H1 (cell line): ENCODE data around the gene DHH. TPM values are rescaled to one million over a fixed set of nuclear protein-coding genes. Genes with fewer than 3 reads are reported as not detected.

Experiments used
- CTCF ChIA-PET: fragments of 300-600 bp; sonication (Branson Sonifier 250); formaldehyde crosslinking; loops from one replicate; lab custom pipeline; 2021; ENCODE audit not compliant: partially characterized antibody; lab: Charles Lee
- POLR2A ChIA-PET: fragments of 300-600 bp; sonication (Branson Sonifier 250); formaldehyde crosslinking; loops from one replicate; lab custom pipeline; 2021; ENCODE audit warnings: inconsistent platforms; ENCODE audit not compliant: partially characterized antibody; lab: Charles Lee
- DNase-seq, 2 experiments: peaks; one replicate each; pipeline versions ENCODE4 v3.0.0 to v3.0.0-alpha.2; 2010 to 2022; ENCODE audit warnings: low spot score in 2 of 2, low read depth in 1 of 2, mixed read lengths in 1 of 2
- FAIRE-seq: peaks from 2 replicates; lab custom pipeline; 2011; peaks lifted over from hg19 to GRCh38; lab: Jason Lieb, UNC
- H2AFZ ChIP-seq: 2 replicates; pipeline ENCODE4 v1.8.1; 2012; ENCODE audit warnings: low read length, inconsistent platforms
- H2AK5ac ChIP-seq: 2 replicates; pipeline ENCODE4 v1.6.1; 2013; ENCODE audit warnings: low read depth, low read length
- H2BK120ac ChIP-seq: replicated peaks from 2 replicates; pipeline ENCODE3; 2013; ENCODE audit warnings: low read depth, low read length, inconsistent platforms
- H2BK12ac ChIP-seq: 2 replicates; pipeline ENCODE4 v1.6.1; 2013; ENCODE audit warnings: low read depth, low read length
- H2BK15ac ChIP-seq: 2 replicates; pipeline ENCODE4 v1.6.1; 2013; ENCODE audit warnings: low read length
- H2BK20ac ChIP-seq: 2 replicates; pipeline ENCODE4 v1.6.1; 2013; ENCODE audit warnings: low read length
- H2BK5ac ChIP-seq: 2 replicates; pipeline ENCODE4 v1.6.1; 2013; ENCODE audit warnings: low read depth, low read length
- H3K14ac ChIP-seq: 2 replicates; pipeline ENCODE4 v1.6.1; 2013; ENCODE audit warnings: inconsistent platforms; ENCODE audit not compliant: insufficient read length
- H3K18ac ChIP-seq: 2 replicates; pipeline ENCODE4 v1.6.1; 2013; ENCODE audit warnings: low read length; ENCODE audit errors: extremely low read depth
- H3K23ac ChIP-seq: 2 replicates; pipeline ENCODE4 v1.6.1; 2013; ENCODE audit warnings: inconsistent platforms; ENCODE audit not compliant: insufficient read length
- H3K23me2 ChIP-seq: 2 replicates; pipeline ENCODE4 v1.6.1; 2013; ENCODE audit warnings: low read depth, low read length
- H3K27ac ChIP-seq: 2 replicates; pipeline ENCODE4 v1.6.1; 2011; ENCODE audit warnings: low read depth, low read length, inconsistent platforms
- H3K27me3 ChIP-seq, 4 experiments: replicated peaks in 1 of 4; 1 replicate in 1 of 4; 2 replicates in 3 of 4; pipeline versions ENCODE4 v1.6.1 to v1.8.1; 2011 to 2013; ENCODE audit warnings: low read length in 3 of 4, mild to moderate bottlenecking in 3 of 4, inconsistent platforms in 2 of 4, mixed read lengths in 2 of 4, moderate library complexity in 1 of 4; ENCODE audit not compliant: control insufficient read depth in 3 of 4, insufficient read depth in 3 of 4; ENCODE audit errors: extremely low read depth in 1 of 4
- H3K36me3 ChIP-seq, 4 experiments: 2 replicates each; pipeline versions ENCODE4 v1.6.1 to v1.8.1; 2011 to 2013; ENCODE audit warnings: mild to moderate bottlenecking in 4 of 4, low read length in 3 of 4, moderate library complexity in 2 of 4, control low read depth in 1 of 4, inconsistent platforms in 1 of 4; ENCODE audit not compliant: insufficient read depth in 4 of 4, control insufficient read depth in 2 of 4
- H3K4ac ChIP-seq: replicated peaks from 2 replicates; pipeline ENCODE3; 2013; ENCODE audit warnings: low read length, low read depth, mixed read lengths, inconsistent platforms; ENCODE audit not compliant: insufficient read length
- H3K4me1 ChIP-seq, 4 experiments: replicated peaks in 1 of 4; 1 replicate in 1 of 4; 2 replicates in 3 of 4; pipeline versions ENCODE4 v1.6.1 to v1.8.1; 2011 to 2013; ENCODE audit warnings: low read length in 3 of 4, inconsistent platforms in 2 of 4, mixed read lengths in 1 of 4; ENCODE audit not compliant: insufficient read depth in 4 of 4, control insufficient read depth in 3 of 4
- H3K4me2 ChIP-seq, 2 experiments: 2 replicates each; pipeline versions ENCODE4 v1.6.1 to v1.8.1; 2011 to 2013; ENCODE audit warnings: low read depth in 2 of 2, low read length in 2 of 2, control low read depth in 1 of 2, inconsistent platforms in 1 of 2, mild to moderate bottlenecking in 1 of 2; ENCODE audit not compliant: insufficient read depth in 1 of 2
- H3K4me3 ChIP-seq, 4 experiments: fragments of 200-600, 300-600 bp in 1 of 4; sonication (generic), shearing (Covaris generic), sonication (Bioruptor Twin) in 1 of 4; 2 replicates each; pipeline versions ENCODE4 v1.5.1 to v1.8.1; 2011 to 2016; ENCODE audit warnings: low read length in 4 of 4, low read depth in 3 of 4, control low read depth in 2 of 4, inconsistent platforms in 2 of 4, mild to moderate bottlenecking in 2 of 4, mixed read lengths in 1 of 4, moderate library complexity in 1 of 4; ENCODE audit not compliant: insufficient read depth in 2 of 4; ENCODE audit errors: extremely low read depth in 1 of 4
- H3K56ac ChIP-seq: replicated peaks from 2 replicates; pipeline ENCODE3; 2013; ENCODE audit warnings: low read depth, mild to moderate bottlenecking, mixed read lengths, low read length, inconsistent platforms; ENCODE audit not compliant: insufficient read length
- H3K79me1 ChIP-seq: 2 replicates; pipeline ENCODE4 v1.6.1; 2013; ENCODE audit warnings: low read depth, low read length, control low read depth
- H3K79me2 ChIP-seq, 2 experiments: 2 replicates each; pipeline versions ENCODE4 v1.6.1 to v1.8.1; 2012 to 2013; ENCODE audit warnings: low read length in 2 of 2, mild to moderate bottlenecking in 2 of 2, inconsistent platforms in 1 of 2; ENCODE audit not compliant: insufficient read depth in 2 of 2, control insufficient read depth in 1 of 2
- H3K9ac ChIP-seq, 4 experiments: replicated peaks in 1 of 4; 1 replicate in 1 of 4; 2 replicates in 3 of 4; pipeline versions ENCODE4 v1.6.1 to v1.8.1; 2011 to 2013; ENCODE audit warnings: low read depth in 3 of 4, low read length in 3 of 4, control low read depth in 2 of 4, mild to moderate bottlenecking in 2 of 4, moderate library complexity in 2 of 4, inconsistent platforms in 1 of 4; ENCODE audit errors: extremely low read depth in 1 of 4
- H3K9me3 ChIP-seq, 2 experiments: 2 replicates each; pipeline versions ENCODE4 v1.6.1 to v1.8.1; 2012 to 2013; ENCODE audit warnings: mild to moderate bottlenecking in 2 of 2, moderate library complexity in 2 of 2, control low read depth in 1 of 2, inconsistent platforms in 1 of 2, low read depth in 1 of 2, low read length in 1 of 2, mixed read lengths in 1 of 2; ENCODE audit not compliant: insufficient read depth in 2 of 2
- H4K20me1 ChIP-seq, 2 experiments: replicated peaks in 1 of 2; 2 replicates each; pipeline versions ENCODE3 to v1.8.1; 2011 to 2013; ENCODE audit warnings: inconsistent platforms in 2 of 2, low read length in 2 of 2, mild to moderate bottlenecking in 1 of 2; ENCODE audit not compliant: insufficient read depth in 2 of 2, control insufficient read depth in 1 of 2
- H4K5ac ChIP-seq: 2 replicates; pipeline ENCODE4 v1.6.1; 2013; ENCODE audit warnings: low read length, low read depth, mixed read lengths, inconsistent platforms; ENCODE audit not compliant: insufficient read length
- H4K8ac ChIP-seq: 2 replicates; pipeline ENCODE4 v1.8.0; 2013; ENCODE audit warnings: mild to moderate bottlenecking, moderate library complexity, low read length, inconsistent platforms; ENCODE audit not compliant: insufficient read depth; ENCODE audit errors: extremely low read depth
- H4K91ac ChIP-seq: replicated peaks from 2 replicates; pipeline ENCODE3; 2013; ENCODE audit warnings: low read length, mixed read lengths, inconsistent platforms; ENCODE audit not compliant: insufficient read length
- ATF2 ChIP-seq: IDR thresholded peaks from 2 replicates; pipeline ENCODE4 v1.6.1; 2012; ENCODE audit warnings: low read length, inconsistent platforms
- CBX8 ChIP-seq: fragments of 300-800, 300-1000 bp; sonication (generic); IDR thresholded peaks from 2 replicates; pipeline ENCODE4 v1.7.1; 2016; ENCODE audit warnings: low read depth, low read length, borderline replicate concordance
- E2F6 ChIP-seq: IDR thresholded peaks from 2 replicates; pipeline ENCODE4 v1.6.1; 2012; ENCODE audit warnings: inconsistent platforms
- GTF2F1 ChIP-seq: IDR thresholded peaks from 2 replicates; pipeline ENCODE4 v1.6.1; 2012; ENCODE audit warnings: low read depth, low read length, improper control_type of control experiment, borderline replicate concordance
- JUN ChIP-seq: IDR thresholded peaks from 2 replicates; pipeline ENCODE4 v1.6.1; 2011; ENCODE audit warnings: low read depth, mild to moderate bottlenecking, improper control_type of control experiment, low read length
- JUND ChIP-seq: IDR thresholded peaks from 2 replicates; pipeline ENCODE4 v1.6.1; 2011; ENCODE audit warnings: mild to moderate bottlenecking, improper control_type of control experiment, low read length
- KDM1A ChIP-seq: fragments of 200-600, 300-600 bp; sonication (generic); IDR thresholded peaks from 2 replicates; pipeline ENCODE4 v1.7.1; 2016; ENCODE audit warnings: mild to moderate bottlenecking, low read length, borderline replicate concordance
- POLR2A ChIP-seq, 2 experiments: IDR thresholded peaks; 1 replicate in 1 of 2; 2 replicates in 1 of 2; pipeline ENCODE4 v1.6.1; 2011; ENCODE audit warnings: low read depth in 2 of 2, low read length in 2 of 2, mild to moderate bottlenecking in 2 of 2; ENCODE audit errors: control extremely low read depth in 1 of 2
- SAP30 ChIP-seq: fragments of 300-600 bp; sonication (generic); IDR thresholded peaks from 2 replicates; pipeline ENCODE4 v1.7.1; 2012; ENCODE audit warnings: low read length, moderate library complexity, mild to moderate bottlenecking, inconsistent platforms; ENCODE audit not compliant: insufficient read depth, insufficient replicate concordance
- SP2 ChIP-seq: IDR thresholded peaks from 2 replicates; pipeline ENCODE4 v1.6.1; 2012; ENCODE audit warnings: mild to moderate bottlenecking, low read length, inconsistent platforms
- SRF ChIP-seq: IDR thresholded peaks from 2 replicates; pipeline ENCODE4 v1.6.1; 2011; ENCODE audit warnings: mild to moderate bottlenecking, low read depth, low read length, moderate library complexity
- WGBS, 2 experiments: shearing (Covaris generic) in 1 of 2; methylation state at CpG; one replicate each; pipeline versions ENCODE4 v1.1.6 to v1.1.7; 2013 to 2015; ENCODE audit warnings: low lambda C conversion rate in 2 of 2, mixed read lengths in 2 of 2, inconsistent platforms in 1 of 2, low coverage in 1 of 2, missing lambda C conversion rate in 1 of 2; ENCODE audit not compliant: insufficient replicate concordance in 2 of 2, insufficient coverage in 1 of 2, insufficient read length in 1 of 2; ENCODE audit errors: extremely low coverage in 1 of 2, missing lambda C conversion rate in 1 of 2; 5-methylcytosine and 5-hydroxymethylcytosine counted together
- polyA plus RNA-seq, 7 experiments: library from polyadenylated mRNA; depleted of rRNA in 3 of 7; stranded (reverse) in 5 of 7; unstranded in 2 of 7; fragments of >200 nt in 5 of 7; fragments of 200-250 nt in 2 of 7; gene quantifications; 1 replicate in 5 of 7; 2 replicates in 1 of 7; 4 replicates in 1 of 7; pipeline versions ENCODE4 v1.2.1 to v1.2.3, GENCODE V29; 2011 to 2013; ENCODE audit warnings: missing spikeins in 2 of 7, mixed read lengths in 2 of 7
- total RNA-seq: library from RNA; stranded (reverse); fragmentation: NEBNext Ultra II Directional; extraction: Animal tissue kit (Norgen Biotek cat#: 25700); gene quantifications from 2 replicates; pipeline ENCODE4 v1.2.1, GENCODE V29; 2021

The DHH gene
- total and polyA plus RNA-seq, 2 of the 8 experiments (the other 6 are each of a cell fraction or from before 2014, with no cell fraction given) = 0.03 to 0.11 TPM

GRCh38 chr12:49049566-49050224 lies 44.9 kb downstream of the DHH start:
- DNase-seq = no peak
- Histone ChIP-seq H2AK5ac (no peak overlapping the region), H2BK12ac (no peak overlapping the region), H3K18ac (no peak overlapping the region), H2BK120ac (no peak overlapping the region), H3K14ac (no peak overlapping the region), H4K91ac (no peak overlapping the region), H4K5ac (no peak overlapping the region), H3K4ac (no peak overlapping the region), H3K27me3 (no peaks in the 10 kb centered on the region), H2AFZ (no peak overlapping the region), H4K20me1 (peaks cover 16 to 47% of the 10 kb centered on the region in 2 experiments), H3K79me2 (peaks cover under 1 to 13% of the 10 kb centered on the region in 2 experiments; a peak in 3 of 4 replicates), H3K9me3 (no peaks in the 10 kb centered on the region), H3K4me2 (no peak overlapping the region), H3K36me3 (peaks cover 55 to 92% (median 87%) of the 10 kb centered on the region in 4 experiments), H3K4me3 (no peak overlapping the region), H3K56ac (no peak overlapping the region), H4K8ac (no peak overlapping the region), H3K9ac (no peak overlapping the region), H3K23me2 (no peaks in the 10 kb centered on the region), H2BK15ac (no peak overlapping the region), H2BK20ac (no peak overlapping the region), H2BK5ac (no peak overlapping the region), H3K27ac (no peak overlapping the region), H3K79me1 (peaks cover 7% of the 10 kb centered on the region; the same call in 1 of the 2 replicates), H3K4me1 (no peaks in the 10 kb centered on the region), H3K23ac (no peak overlapping the region)
- CTCF ChIA-PET = interaction anchor here (0.5 to 9.1 kb wide), 5 partner anchors 15 to 55 kb away, joined by 3 to 126 read pairs (median 5); no protein-coding TSS in a partner anchor
- POLR2A ChIA-PET = interaction anchor here (2.2 to 21.2 kb wide), 2 partner anchors 20 to 222 kb away, joined by 4 to 339 read pairs; no protein-coding TSS in a partner anchor
- 91% methylated on average over 20 of the region's 20 CpGs; no CpG with 5 or more reads in 1 of the 2 experiments for WGBS, 2 experiments
- FAIRE-seq = no peak
- TF ChIP-seq JUN (no peak), CBX8 (no peak), SP2 (no peak), GTF2F1 (no peak), ATF2 (no peak), JUND (no peak), E2F6 (no peak), KDM1A (no peak), POLR2A (IDR thresholded peaks at IDR 0.05; ENCODE audit: control extremely low read depth in 1 of 2, low read depth in 2 of 2, low read length in 2 of 2) (no peak), SRF (no peak), SAP30 (no peak)
